Medulla oblongata (tissue), 1 donor: ENCODE data around the gene GPX4.

Experiments used
- DNase-seq: peaks from one replicate; pipeline ENCODE4 v3.0.0-alpha.2; 2015; ENCODE audit errors: extremely low spot score

GPX4 gene

GRCh38 chr19:1149259-1150045, 45.7 kb downstream of the GPX4 start:
- no peak for DNase-seq

GRCh38 chr19:1150333-1151036, 46.7 kb downstream of the GPX4 start:
- no peak for DNase-seq

GRCh38 chr19:1151037-1151724, 47.4 kb downstream of the GPX4 start:
- no peak for DNase-seq

GRCh38 chr19:1151917-1152587, 48.3 kb downstream of the GPX4 start:
- DNase-seq: no peak

GRCh38 chr19:1153891-1154730, 50.3 kb downstream of the GPX4 start:
- DNase-seq: no peak

GRCh38 chr19:1154731-1155351, 51.0 kb downstream of the GPX4 start:
- DNase-seq: peak; percentile 34

GRCh38 chr19:1155352-1156304, 51.8 kb downstream of the GPX4 start:
- no peak for DNase-seq
